ENCODE data around the gene BOD1L2. TPM values are rescaled to one million over a fixed set of nuclear protein-coding genes. Genes with fewer than 3 reads are reported as not detected.

BOD1L2 gene
- not detected for total RNA-seq
- long read RNA-seq: 0 reads

DNA sequence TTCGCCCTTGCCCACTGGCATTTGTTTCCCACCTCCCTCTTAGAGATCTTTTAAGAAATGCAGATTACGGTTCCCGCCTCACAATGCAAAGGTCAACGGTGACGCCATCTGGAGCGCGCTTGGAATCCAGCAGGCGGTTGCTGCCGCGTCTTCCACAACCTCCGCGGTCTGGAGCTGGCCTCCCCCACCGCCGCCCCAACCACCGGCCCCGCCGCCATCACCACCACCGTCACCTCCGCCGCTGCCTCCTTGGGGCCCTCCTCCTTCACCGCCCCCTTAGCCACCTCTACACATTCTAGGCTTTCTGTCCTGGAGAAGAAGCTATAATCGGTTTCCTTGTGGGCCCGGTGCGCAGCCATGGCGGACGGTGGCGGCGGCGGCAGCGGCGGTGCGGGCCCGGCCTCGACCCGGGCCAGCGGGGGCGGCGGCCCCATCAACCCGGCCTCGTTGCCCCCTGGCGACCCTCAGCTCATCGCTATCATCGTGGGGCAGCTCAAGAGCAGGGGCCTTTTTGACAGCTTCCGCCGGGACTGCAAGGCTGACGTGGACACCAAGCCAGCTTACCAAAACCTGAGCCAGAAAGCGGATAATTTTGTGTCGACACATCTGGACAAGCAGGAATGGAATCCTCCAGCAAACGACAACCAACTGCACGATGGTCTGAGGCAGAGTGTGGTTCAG is at the start of gene BOD1L2:
Gene BOD1L2 (plus strand): TSS at position 132 of the 681 bp plus-strand sequence. CDS start 226 bp downstream, at position 358.
- no peak for DNase-seq (ENCODE audit: low spot score)

DNA sequence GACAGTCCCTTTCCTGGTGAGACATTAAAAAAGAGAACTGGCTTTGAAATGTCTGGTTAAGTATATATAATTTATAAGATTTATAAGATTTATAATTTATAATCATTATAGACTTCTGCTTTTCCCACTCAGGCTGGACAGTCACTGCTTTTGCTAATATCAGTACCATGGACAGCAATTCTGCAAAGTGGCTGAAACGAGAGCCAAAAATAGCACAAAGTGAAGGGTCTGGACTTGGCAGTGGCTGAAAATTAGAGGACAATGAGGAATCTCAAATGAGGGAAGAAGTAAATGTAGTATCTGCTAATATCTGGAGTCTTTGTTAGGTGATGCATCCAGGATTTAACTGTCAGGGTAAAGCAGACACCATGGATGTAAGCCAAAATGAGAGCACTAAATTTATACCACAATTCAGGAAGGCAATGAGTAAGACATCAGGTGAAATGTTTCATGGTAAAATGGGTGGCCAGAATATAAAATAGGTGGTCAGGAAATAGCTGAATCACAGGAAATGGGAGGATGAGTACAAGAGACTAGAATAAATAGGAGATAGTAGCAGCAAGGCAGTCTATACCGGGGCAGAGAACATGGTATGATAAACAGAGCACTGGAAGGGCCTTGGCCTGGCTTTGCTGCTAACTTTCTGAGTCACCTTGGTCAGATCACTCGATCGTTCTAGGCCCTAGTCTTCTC is 39.6 kb upstream of the BOD1L2 start:
- no peak for DNase-seq (ENCODE audit: low spot score)

DNA sequence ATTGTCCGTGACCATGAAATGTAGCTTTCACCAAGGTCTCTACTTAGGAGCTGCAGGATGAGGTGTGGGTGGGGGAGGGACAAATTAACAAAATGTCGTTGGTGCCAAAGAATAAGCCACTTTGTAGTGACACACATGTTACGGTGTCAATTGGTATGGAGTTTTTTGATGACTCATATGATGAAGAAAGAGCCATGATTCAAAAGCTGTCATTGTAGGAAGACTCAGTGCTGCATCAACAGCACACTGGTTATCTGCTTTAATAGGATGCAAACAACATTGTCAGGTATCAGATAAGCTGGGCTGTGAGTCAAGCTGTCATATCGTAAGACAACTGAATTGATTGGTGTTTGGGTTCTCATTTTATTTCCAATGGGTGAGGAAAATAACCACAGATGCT is 36.6 kb upstream of the BOD1L2 start:
- no peak for DNase-seq (ENCODE audit: low spot score)

DNA sequence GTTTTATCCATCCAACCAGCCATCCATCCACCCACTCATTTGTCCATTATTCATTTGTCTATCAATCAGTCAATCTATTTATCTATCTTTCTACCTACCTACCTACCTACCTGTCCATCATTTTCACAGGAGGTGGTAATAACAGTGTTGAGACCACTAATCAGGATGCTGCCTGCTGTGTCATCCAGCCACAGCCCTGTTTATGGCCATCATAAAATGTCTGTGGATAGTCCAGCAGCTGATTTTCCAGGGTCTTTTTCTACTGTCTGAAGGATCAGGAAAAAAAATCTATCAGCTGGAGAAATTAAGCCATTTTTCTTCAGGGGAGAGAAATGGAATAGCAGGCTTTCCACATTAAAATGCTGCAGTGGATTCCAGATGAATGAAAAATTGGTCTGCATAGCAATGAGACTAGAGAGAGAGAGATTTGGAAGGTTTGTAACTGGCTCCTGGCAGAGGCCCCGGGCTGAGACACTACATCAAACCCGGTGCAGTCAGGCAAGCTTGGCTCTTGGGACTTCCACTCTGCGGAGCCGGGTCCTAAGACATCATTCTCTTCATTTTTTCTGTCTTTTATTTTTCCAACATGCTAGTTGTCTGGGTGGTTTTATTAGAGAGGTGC is 33.0 kb upstream of the BOD1L2 start:
- no peak for DNase-seq (ENCODE audit: low spot score)

DNA sequence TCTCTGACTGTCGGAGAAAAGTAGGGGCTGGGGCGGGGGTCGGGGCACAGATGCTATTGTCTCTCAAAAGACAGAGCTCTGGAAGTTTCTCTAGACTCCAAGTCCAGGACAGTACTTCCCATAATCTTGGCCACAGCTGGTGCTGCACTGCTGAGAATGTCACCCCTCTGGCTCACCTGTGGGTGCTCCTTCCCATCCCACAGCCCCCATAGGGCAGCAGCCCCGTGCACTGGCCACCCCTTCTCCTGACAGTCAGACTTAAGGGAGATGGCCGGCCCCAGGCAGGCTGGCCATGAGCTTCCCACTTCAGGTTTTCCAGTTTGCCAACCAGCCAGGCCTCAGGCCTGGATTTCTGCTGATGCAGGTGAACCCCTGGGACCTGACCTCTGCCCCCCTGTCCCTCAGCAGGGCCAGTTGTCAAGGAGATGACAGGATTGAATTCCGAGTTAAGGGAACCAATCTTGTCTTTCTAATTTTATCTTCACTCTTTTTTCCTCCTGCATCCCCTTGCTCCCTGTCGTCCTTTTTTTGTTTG is 30.2 kb upstream of the BOD1L2 start:
- no peak for DNase-seq (ENCODE audit: low spot score)

DNA sequence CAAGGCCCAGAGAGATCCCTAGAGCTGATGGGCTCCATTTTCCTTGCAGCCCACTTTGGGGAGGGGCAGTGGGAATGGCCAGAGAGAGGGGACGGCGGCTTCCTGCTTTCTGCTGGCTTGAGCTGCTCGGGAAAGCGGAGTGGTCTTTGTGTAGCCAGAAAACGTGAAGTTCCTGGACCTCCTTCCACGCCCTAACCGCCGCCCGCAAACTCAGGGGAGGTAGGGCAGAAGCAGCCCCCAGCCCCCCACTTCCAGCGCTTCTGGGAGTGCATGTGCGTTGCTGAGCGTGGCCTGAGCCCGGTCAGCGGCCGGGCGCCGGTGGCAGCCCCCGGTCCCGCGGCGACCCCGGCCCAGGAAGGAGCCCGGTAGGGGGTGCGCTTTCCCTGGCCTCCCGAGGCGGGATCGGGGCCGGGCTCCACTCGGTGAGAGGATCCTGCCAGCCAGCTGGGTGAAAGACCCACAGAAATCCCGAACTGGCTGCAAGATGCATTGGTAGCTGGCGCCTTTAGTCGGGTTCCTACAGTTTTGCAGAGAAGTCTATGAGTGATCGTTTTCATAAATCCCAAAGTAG is 25.3 kb upstream of the BOD1L2 start:
- no peak for DNase-seq (ENCODE audit: low spot score)

DNA sequence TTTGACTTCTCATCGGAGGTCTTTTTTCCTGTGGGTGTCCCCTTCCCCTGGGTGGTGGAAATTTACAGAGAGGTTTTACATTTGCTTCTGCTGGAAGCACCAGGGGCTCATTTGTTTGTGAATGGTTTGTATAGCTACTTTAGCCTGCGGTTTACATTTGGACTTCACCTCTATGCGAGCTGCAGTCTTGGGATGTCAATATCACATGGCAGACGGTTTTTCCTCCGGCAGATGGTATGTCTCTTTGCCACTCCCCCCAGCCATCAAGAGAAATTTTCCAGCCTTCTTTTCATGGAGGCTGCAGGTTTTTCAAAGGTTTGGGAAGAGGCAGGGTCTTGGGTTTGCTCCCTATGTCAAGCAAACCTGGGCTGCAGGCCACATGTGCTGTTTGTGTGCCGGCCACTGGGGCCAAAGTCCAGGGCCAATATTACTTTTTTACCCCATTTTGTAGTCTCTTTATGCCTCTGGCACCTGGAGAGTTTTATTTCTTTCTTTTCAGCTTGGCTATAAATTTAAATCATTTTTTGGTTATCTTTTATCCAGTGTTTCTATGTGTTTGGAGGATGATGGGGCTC is 23.9 kb upstream of the BOD1L2 start:
- DNase-seq (ENCODE audit: low spot score): no peak

DNA sequence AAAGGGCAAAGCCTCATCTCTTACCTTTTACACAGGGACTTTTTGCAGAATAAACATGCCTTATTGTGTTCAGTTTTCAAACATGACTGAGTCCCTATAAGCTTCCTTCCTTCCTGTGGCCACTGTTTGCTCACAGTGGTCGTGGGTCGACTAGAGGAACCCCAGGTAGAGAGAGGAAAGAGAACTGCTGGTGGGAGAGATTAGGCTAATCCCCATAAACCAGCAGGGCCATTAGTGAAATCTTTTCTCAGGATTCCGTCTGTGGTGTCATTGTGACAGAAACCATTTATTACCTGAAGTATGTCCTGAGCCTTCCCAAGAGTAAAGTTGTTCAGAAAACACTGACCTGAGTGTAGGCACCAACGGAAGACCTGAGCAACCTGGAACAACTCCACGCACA is 21.3 kb upstream of the BOD1L2 start:
- DNase-seq (ENCODE audit: low spot score): no peak

DNA sequence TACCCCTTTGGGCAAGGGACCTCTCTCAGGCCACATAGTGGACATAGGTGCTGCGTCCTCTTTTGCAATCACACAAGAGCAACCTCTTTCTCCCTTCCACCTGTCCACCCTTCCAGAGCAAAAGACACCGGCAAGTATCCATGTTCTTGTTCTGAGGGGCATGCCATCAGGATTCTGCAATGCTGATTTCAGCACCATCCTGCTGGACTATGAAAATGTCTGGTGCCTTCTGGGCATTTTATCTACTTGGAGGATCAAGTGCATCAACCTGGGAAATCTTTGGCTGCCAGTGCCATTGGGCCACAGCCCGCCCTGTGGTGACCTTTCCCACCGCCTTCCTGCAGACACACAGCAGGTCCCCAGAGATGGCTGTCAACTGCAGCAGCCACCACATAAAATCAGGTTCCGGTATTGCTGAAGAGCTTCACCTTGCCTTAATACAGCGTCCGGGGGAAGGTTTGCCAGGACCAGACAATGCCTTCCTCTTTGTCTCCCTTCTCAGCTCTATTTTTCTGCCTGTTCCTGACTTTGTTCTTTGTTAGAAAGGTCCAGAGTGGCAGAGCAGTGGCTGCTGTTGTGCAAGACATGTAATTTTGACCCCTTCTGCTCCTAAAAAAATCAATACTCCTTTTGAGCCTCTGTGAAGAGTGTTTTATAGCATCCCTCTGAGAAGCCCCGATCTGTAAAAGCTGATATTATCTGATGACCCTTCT is 18.5 kb upstream of the BOD1L2 start:
- DNase-seq (ENCODE audit: low spot score): no peak

DNA sequence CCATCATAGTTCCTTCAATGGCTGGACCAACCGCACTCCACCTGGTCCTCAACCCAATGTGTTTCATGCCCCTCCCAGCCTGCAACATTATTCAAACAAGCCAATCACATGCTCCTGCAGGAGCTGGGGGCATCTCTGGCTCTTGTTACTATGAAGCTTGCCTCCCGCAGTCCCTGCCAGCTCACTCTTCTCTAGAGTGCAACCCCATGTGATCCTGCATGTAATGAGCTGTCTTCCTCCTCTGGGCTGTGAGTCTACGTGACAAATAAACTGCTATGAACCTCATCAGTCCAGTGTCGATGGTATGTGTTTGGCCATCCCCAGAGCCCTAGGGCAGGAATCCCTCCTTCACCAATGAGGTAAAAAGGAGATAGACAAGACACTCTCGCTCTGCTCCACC is 15.8 kb upstream of the BOD1L2 start:
- no peak for DNase-seq (ENCODE audit: low spot score)

DNA sequence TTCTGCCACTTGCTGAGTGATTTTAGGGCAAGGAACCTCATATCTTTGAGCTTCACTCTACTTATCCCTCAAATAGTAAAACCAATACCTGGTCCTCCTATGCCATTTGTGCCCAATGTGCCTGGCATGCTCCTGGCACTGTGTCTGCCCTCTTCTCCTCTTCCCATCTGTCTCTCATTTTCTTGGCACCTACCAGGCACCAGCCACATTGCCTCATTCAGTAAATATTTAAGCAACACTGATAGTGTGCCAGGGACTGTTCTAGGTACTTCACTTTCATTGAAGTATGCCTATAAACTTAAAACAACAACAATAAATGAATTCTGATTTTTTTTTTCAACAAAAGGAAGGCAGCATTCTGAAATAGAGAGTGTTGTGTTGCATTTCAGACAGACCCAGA is 15.1 kb upstream of the BOD1L2 start:
- no peak for DNase-seq (ENCODE audit: low spot score)

DNA sequence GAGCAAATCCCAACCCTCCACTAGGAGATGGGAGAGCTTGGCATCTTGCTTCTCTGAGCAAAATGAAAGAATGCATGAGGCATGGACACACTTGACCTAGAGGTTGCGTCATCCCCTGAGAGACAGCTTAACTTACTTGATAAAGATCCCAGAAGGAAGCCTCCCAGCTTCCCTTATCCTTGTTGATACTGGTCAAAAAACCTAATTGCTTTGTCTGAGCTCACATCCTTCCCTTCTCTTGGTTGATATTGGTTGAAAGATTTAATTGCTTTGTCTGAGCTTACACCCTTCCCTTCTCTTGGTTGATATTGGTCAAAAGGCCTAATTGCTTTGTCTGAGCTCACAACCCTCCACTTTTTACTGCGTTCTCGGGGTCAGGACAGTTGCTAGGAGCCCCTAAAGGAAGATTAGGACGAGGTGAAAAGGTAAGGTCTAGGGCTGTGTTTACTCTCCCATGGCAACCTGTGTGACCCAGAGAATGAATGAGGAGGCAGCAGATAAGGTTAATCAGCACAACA is 12.2 kb upstream of the BOD1L2 start:
- DNase-seq (ENCODE audit: low spot score): no peak

DNA sequence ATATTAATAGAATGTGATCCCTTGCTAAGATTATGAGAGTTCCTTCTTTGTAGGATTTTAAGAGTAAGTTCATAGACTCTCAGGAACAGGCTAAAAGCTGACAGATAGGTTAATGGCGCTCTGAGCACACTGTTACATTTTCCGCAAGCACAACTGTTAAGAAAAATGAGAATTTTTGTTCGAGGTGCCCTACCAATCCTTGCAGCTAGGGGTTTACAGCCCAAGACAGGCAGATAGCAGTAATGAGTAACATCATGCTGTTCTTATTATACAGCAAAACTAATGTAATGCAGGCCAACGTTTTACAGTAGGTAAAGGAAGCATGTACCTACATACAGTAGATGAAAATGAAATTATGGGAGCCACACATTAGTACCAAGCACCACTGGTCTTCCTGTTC is 11.2 kb upstream of the BOD1L2 start:
- no peak for DNase-seq (ENCODE audit: low spot score)

DNA sequence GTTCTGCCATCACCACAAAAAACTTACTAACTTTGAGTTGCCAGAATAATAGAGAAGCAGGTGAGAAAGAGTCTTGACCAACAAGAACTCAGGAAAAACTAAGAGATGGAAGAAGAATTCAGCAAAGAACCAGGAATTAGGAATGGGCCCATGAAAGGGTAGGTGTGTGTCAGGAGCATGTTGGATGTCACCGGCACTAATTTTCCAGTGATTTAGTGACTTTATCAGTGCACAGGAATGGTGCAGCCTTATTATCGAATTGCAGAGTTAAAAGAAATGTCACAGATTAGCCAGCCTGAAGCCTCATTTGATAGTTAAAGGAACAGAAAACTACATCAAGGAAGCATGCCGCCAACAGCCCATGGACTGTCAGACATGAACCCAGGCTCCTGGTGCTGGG is 9.0 kb upstream of the BOD1L2 start:
- DNase-seq (ENCODE audit: low spot score): no peak

DNA sequence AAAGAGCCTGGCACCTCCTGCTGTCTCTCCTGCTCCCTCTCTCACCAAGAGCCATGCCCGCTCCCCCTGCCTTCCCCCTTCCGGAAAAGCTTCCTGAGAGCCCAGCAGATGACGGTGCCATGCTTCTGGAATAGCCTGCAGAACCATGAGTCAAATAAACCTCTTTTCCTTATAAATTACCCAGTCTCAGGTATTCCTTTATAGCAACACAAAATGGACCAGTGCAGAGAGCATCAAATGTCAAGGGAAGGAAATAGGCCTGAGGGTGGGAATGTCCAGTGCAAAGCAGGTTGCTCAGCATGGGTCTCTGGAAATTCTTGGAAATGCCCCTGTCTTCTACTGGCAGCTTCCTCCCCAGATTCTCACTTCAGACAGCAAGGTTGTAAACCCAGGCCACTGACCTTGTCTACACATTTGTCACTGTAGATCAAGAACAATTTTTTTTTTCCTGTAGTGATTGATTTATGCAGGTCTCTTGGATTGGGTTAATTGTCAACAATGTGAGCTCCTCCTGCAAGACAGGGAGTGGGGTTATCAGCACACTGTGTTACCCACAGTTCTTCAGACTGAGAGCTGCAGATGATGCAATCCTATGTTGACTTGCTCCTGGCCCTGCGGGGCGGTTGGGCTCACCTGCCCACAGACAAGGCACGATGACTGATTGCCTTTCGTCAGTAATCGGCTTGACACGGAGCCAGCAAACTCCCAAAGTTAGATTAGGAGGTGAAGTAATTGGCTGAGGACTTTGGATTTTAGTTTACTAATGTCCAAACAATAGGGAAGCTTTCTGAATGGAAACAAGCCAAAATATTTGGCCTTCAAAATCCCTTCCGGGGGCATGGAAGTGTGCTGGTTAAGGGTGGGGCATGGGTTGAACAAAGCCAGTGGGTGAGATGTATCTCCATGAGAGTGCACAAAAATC is 5.4 kb upstream of the BOD1L2 start:
- DNase-seq (ENCODE audit: low spot score): no peak

DNA sequence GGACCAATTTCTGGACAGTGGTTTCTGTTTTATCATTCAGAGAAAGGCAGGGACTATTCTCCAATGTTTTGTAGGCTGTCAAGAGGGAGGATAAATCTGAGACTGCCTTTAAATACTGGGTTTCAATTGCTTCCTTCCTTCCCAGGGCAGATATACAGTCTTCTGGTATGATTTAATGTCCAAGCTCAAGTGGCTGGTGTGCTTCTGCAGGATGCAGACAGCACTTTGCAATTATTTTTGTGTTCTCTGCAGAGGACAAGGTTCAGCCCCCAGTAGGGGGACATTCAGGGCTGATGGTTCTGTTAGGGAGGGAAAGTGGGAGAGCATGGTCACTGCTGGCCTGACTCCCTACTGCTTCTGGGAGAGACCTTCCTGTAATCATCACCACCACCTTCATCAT is 4.6 kb upstream of the BOD1L2 start:
- no peak for DNase-seq (ENCODE audit: low spot score)

DNA sequence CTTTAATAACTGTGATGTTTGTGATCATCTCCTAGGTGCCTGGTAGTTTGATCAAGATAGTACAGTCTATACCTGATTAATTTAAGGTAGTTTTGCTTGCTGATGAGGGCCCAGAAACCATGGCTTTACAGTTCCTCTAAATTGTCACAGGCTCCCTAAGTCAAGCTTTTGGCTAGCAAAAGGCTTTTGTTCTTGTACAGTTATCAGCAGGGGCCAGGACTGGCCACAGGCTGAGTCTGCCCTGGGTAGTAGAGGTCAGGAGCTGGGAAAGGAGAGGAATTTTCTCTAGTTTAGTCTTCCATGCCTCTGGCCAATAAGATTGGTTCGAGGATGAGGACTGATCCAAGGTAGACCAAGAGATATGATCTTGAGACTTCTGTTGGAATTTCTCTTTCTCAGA is 3.6 kb upstream of the BOD1L2 start:
- DNase-seq (ENCODE audit: low spot score): no peak

DNA sequence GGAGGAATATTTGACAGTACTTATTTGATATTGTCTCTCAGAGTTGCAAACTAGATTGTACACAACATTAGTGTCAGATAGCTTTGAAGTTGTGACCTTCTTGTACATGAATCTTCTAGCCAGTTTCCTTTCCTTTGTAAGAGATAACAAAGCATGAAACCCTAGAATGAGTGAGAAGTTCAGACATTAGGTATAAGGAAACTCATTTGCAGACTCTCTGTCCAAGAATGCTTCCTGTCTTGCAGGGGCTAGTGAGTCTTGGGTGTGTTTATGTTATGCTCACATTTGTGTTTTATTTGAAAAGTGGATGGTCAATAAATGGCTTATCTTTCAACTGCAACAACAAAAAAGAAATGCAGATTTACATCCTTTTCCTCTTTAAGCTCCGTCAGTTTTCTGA is 1.4 kb downstream of the BOD1L2 start:
- no peak for DNase-seq (ENCODE audit: low spot score)

DNA sequence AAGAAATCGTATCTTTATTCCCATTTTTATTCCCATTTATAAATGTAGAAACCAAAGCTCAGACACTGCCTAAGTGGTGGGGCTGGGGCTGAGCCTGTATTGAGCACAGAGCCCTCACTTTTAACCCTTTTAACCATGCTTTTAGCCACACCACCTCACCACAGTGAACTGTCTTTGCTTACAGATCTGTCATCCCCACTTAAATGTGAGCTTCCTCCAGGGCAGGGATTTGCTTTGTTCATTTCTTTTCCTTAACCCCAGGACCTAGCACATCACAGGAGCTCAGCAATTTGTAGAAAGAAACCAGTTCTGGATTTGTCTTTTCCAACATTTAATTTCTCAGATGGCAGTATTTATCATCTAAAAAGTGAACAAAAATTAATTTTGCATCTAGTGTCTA is 2.2 kb downstream of the BOD1L2 start:
- DNase-seq (ENCODE audit: low spot score): no peak

DNA sequence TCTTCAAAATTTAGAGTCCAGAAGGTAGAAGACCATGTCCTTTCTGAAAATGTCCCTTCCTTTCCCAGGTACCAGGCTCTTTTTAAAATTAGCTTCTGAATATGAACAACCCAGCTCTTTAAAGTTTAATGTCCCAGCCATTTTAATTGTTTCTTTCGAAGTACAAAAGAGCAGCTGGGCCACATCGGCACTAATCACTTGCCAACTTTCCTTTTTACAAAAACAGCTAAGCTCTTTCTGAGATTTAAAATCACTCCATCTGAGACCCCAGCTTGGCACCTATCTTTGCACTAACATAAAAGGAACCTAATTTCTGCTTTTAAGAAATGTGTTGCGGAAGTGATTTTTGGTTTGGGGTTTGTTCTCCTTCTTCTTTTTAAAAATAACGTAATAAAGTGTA is 2.6 kb downstream of the BOD1L2 start:
- DNase-seq (ENCODE audit: low spot score): no peak
